ENCODE data around the gene LRP11.

- TF ChIP-seq CTCF (IDR thresholded peaks at IDR 0.05; ENCODE audit: insufficient read depth, low read length): no peak
- TF ChIP-seq GABPA (IDR thresholded peaks at IDR 0.05; ENCODE audit: low read depth): no peak
- TF ChIP-seq POLR2AphosphoS5 (IDR thresholded peaks at IDR 0.05; ENCODE audit: low read depth): no peak
Measured at GRCh38 chr6:149904661-149905370, 40.7 kb upstream of the LRP11 start.

Data from HL-60 (cell line).